ENCODE measurements around the gene TRIM5.
A peak's percentile ranks its signal among the peaks of the same experiment; 100 is the strongest.
"Not testable (repeated sequence)": the region's sequence is repeated elsewhere in the genome, so short reads cannot be mapped to it uniquely, and the experiment has no call there.

Gene TRIM5

GRCh38 chr11:5684646-5685362, at the start of gene TRIM5:
TRIM5 (minus strand) TSS chr11:5685074; CDS start chr11:5680177, 4,897 bp downstream.
- Mint-ChIP-seq H3K9me3 (no peaks in the 10 kb centered on the region), H3K27me3 (no peaks in the 10 kb centered on the region), H3K36me3 (peaks cover 3 to 11% of the 10 kb centered on the region in 2 donors), H3K4me3 (peak within 1 kb of the TSS; percentile 88), H3K4me1 (peaks cover 22 to 40% of the 10 kb centered on the region in 2 donors), H3K27ac (peak within 1 kb of the TSS; percentile 93)
- DNase-seq (peak; percentile 76), ATAC-seq (replicated peaks) (peak; percentile 84 to 85)

- H3K27me3 Mint-ChIP-seq = no peaks in the 10 kb centered on the region
- no peaks in the 10 kb centered on the region for H3K9me3 Mint-ChIP-seq
- ATAC-seq (replicated peaks) (no peak), DNase-seq (no peak)
- H3K4me3 Mint-ChIP-seq = no peak overlapping the region
- no peaks in the 10 kb centered on the region for H3K4me1 Mint-ChIP-seq
- no peak overlapping the region for H3K27ac Mint-ChIP-seq
- peaks cover 2 to 11% of the 10 kb centered on the region in 2 donors for H3K36me3 Mint-ChIP-seq
Measured at GRCh38 chr11:5727691-5728090, 42.8 kb upstream of the TRIM5 start.

GRCh38 chr11:5726351-5726750, 41.5 kb upstream of the TRIM5 start:
- peaks cover 2 to 11% of the 10 kb centered on the region in 2 donors for H3K36me3 Mint-ChIP-seq
- no peaks in the 10 kb centered on the region for H3K9me3 Mint-ChIP-seq
- no peak overlapping the region for H3K4me3 Mint-ChIP-seq
- DNase-seq = no peak
- H3K4me1 Mint-ChIP-seq = no peaks in the 10 kb centered on the region
- no peak overlapping the region for H3K27ac Mint-ChIP-seq
- ATAC-seq (replicated peaks) = no peak
- no peaks in the 10 kb centered on the region for H3K27me3 Mint-ChIP-seq

GRCh38 chr11:5722622-5723021, 37.7 kb upstream of the TRIM5 start:
- H3K27me3 Mint-ChIP-seq = no peaks in the 10 kb centered on the region
- DNase-seq (no peak), ATAC-seq (replicated peaks) (no peak)
- no peak overlapping the region for H3K27ac Mint-ChIP-seq
- peaks cover 9 to 18% of the 10 kb centered on the region in 2 donors for H3K36me3 Mint-ChIP-seq
- H3K9me3 Mint-ChIP-seq = no peaks in the 10 kb centered on the region
- H3K4me3 Mint-ChIP-seq = no peak overlapping the region
- H3K4me1 Mint-ChIP-seq = no peaks in the 10 kb centered on the region

- Mint-ChIP-seq H3K36me3 (peaks cover 9 to 14% of the 10 kb centered on the region in 2 donors), H3K9me3 (no peaks in the 10 kb centered on the region), H3K4me3 (no peak overlapping the region), H3K27ac (no peak overlapping the region), H3K27me3 (no peaks in the 10 kb centered on the region), H3K4me1 (no peaks in the 10 kb centered on the region)
- ATAC-seq (replicated peaks) = no peak
- DNase-seq = no peak
Measured at GRCh38 chr11:5719703-5720495, 35.0 kb upstream of the TRIM5 start.

GRCh38 chr11:5716518-5716917, 31.6 kb upstream of the TRIM5 start:
- H3K4me3 Mint-ChIP-seq; H3K27ac Mint-ChIP-seq; H3K4me1 Mint-ChIP-seq; H3K9me3 Mint-ChIP-seq; ATAC-seq (replicated peaks); H3K27me3 Mint-ChIP-seq; DNase-seq: not testable (repeated sequence)
- peaks cover 9 to 14% of the 10 kb centered on the region in 2 donors for H3K36me3 Mint-ChIP-seq

GRCh38 chr11:5713695-5714094, 28.8 kb upstream of the TRIM5 start:
- Mint-ChIP-seq H3K27ac (no peak overlapping the region), H3K27me3 (no peaks in the 10 kb centered on the region), H3K4me3 (no peak overlapping the region), H3K9me3 (no peaks in the 10 kb centered on the region), H3K36me3 (peaks cover 3 to 7% of the 10 kb centered on the region in 2 donors), H3K4me1 (peaks cover 0 to 5% of the 10 kb centered on the region in 2 donors)
- ATAC-seq (replicated peaks) (no peak), DNase-seq (no peak)

- no peaks in the 10 kb centered on the region for H3K9me3 Mint-ChIP-seq
- DNase-seq = no peak
- H3K4me1 Mint-ChIP-seq = peaks cover 2 to 11% of the 10 kb centered on the region in 2 donors
- no peaks in the 10 kb centered on the region for H3K27me3 Mint-ChIP-seq
- peak; percentile 38 to 48 for ATAC-seq (replicated peaks)
- H3K27ac Mint-ChIP-seq = no peak overlapping the region
- no peak overlapping the region for H3K4me3 Mint-ChIP-seq
- H3K36me3 Mint-ChIP-seq = peaks cover 8 to 12% of the 10 kb centered on the region in 2 donors
Measured at GRCh38 chr11:5712507-5712906, 27.6 kb upstream of the TRIM5 start.

GRCh38 chr11:5705688-5706087, 20.8 kb upstream of the TRIM5 start:
- no peak overlapping the region for H3K4me3 Mint-ChIP-seq
- H3K27ac Mint-ChIP-seq = no peak overlapping the region
- H3K36me3 Mint-ChIP-seq = peaks cover 12 to 17% of the 10 kb centered on the region in 2 donors

GRCh38 chr11:5703741-5704536, 19.1 kb upstream of the TRIM5 start:
- peaks cover 6 to 37% of the 10 kb centered on the region in 2 donors for H3K4me1 Mint-ChIP-seq

More at GRCh38 chr11:5705688-5706087, 20.8 kb upstream of the TRIM5 start:
- no peak for ATAC-seq (replicated peaks)
- Mint-ChIP-seq H3K9me3 (no peaks in the 10 kb centered on the region), H3K27me3 (no peaks in the 10 kb centered on the region), H3K4me1 (peaks cover 4 to 29% of the 10 kb centered on the region in 2 donors)
- DNase-seq = no peak

GRCh38 chr11:5701055-5701577, 16.2 kb upstream of the TRIM5 start:
- Mint-ChIP-seq H3K9me3 (no peaks in the 10 kb centered on the region), H3K27me3 (no peaks in the 10 kb centered on the region), H3K27ac (no peak overlapping the region), H3K4me3 (peak overlapping the region; percentile 78 to 84), H3K36me3 (peaks cover 3 to 12% of the 10 kb centered on the region in 2 donors), H3K4me1 (peaks cover 11 to 50% of the 10 kb centered on the region in 2 donors)
- DNase-seq = no peak
- ATAC-seq (replicated peaks) = no peak

More at GRCh38 chr11:5703741-5704536, 19.1 kb upstream of the TRIM5 start:
- H3K27me3 Mint-ChIP-seq = no peaks in the 10 kb centered on the region
- no peak for DNase-seq
- H3K9me3 Mint-ChIP-seq = no peaks in the 10 kb centered on the region
- peaks cover 9 to 12% of the 10 kb centered on the region in 2 donors for H3K36me3 Mint-ChIP-seq
- ATAC-seq (replicated peaks) = peak; percentile 68 to 79
- peak overlapping the region; percentile 29 to 72 for H3K4me3 Mint-ChIP-seq
- H3K27ac Mint-ChIP-seq = peak overlapping the region; percentile 6

GRCh38 chr11:5700421-5701054, 15.7 kb upstream of the TRIM5 start:
- peak overlapping the region; percentile 93 for H3K27ac Mint-ChIP-seq
- DNase-seq (no peak), ATAC-seq (replicated peaks) (peak; percentile 55 to 72)
- H3K36me3 Mint-ChIP-seq = peaks cover 2 to 13% of the 10 kb centered on the region in 2 donors
- no peaks in the 10 kb centered on the region for H3K27me3 Mint-ChIP-seq
- H3K9me3 Mint-ChIP-seq = no peaks in the 10 kb centered on the region
- peaks cover 14 to 55% of the 10 kb centered on the region in 2 donors for H3K4me1 Mint-ChIP-seq
- peak overlapping the region; percentile 78 to 84 for H3K4me3 Mint-ChIP-seq

- H3K27ac Mint-ChIP-seq = no peak overlapping the region
- peaks cover 23 to 59% of the 10 kb centered on the region in 2 donors for H3K4me1 Mint-ChIP-seq
- H3K36me3 Mint-ChIP-seq = peaks cover 2 to 9% of the 10 kb centered on the region in 2 donors
- no peaks in the 10 kb centered on the region for H3K27me3 Mint-ChIP-seq
- no peaks in the 10 kb centered on the region for H3K9me3 Mint-ChIP-seq
- ATAC-seq (replicated peaks) = no peak
- no peak for DNase-seq
- H3K4me3 Mint-ChIP-seq = no peak overlapping the region
Measured at GRCh38 chr11:5698281-5698680, 13.4 kb upstream of the TRIM5 start.
